Activated T-helper 1 cell treated with anti-CD3 and anti-CD28 coated beads, Interleukin-2, amount 50 U/mL, for 16 hours (primary cell): ENCODE data around the gene TIGIT.
"Not testable (repeated sequence)": the region's sequence is repeated elsewhere in the genome, so short reads cannot be mapped to it uniquely, and the experiment has no call there.

Experiments used
- DNase-seq, 2 donors: peaks; one replicate each; pipeline ENCODE4 v3.0.0-alpha.2; 2020; ENCODE audit warnings: low read depth in 1 of 2, low spot score in 1 of 2

TIGIT gene

DNA sequence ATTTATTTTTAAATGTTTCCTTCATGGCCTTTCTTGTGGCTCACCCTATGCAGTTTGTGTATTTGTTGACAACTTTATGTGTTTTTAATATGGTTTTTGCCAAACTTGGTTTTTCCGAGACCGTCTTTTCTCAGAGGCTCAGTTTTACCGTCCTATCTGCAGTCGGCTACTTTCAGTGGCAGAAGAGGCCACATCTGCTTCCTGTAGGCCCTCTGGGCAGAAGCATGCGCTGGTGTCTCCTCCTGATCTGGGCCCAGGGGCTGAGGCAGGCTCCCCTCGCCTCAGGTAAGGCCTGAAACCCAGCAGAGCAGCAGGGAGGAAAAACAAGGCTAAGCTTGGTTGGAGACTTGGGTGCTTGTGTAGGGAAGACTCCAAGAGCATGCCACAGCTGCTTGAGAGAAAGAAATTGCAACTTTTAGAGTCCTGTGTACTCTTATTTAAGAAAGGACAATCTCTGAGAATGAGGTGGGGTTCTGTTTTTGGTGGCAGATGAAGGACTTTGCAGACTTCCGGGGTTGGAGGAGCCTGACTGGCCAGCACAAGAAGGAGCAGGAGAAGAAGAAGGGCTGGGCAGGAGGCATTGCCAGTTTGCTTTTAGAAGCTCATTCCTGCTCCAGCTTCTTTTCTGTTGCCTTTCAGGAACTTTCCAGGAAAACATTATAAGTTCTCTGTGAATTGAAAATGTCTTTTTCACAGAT lies at the start of gene TIGIT:
TSS of gene TIGIT (plus strand) at position 191 of the 698 bp plus-strand sequence. CDS start at position 225, 34 bp downstream.
- DNase-seq = no peak

GRCh38 chr3:114252954-114253353 lies 40.9 kb upstream of the TIGIT start:
- no peak for DNase-seq

DNA sequence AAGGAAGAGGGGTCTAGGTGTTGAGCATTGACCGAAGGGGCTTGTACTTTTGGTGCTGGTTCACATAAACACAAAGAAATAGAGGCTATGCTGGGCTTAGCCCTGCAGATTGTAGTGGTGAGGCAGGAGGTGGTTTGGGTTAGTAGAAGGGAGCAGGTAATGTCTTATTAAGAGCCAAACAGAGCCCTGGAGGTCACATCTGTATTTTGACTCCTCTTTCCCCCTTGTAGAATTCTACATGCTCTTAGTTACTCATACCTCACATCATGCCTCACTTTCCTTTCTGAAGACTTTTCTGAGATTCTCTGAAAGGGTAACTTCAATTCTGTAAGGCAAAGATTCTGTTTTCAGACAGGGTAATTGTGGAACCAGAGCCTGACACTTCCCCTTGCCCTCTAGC lies 40.3 kb upstream of the TIGIT start:
- DNase-seq = no peak

DNA sequence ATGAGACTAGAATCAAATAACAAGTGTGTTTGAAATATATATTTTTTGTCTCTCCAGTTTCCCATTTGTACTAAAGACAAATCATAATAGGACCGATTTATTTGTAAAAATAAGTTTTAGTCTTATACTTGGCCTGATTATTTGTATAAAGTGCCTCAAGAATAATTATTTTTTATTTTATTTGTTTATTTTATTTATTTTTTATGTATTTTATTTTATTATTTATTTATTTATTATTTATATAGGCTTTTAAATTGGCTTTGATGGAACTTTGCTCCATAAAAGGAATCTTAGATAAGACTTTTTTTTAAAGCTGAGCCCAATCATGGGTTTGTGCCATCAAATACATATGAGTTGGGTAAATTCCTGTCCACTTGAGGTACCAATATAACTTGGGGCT lies 34.3 kb upstream of the TIGIT start:
- no peak for DNase-seq

DNA sequence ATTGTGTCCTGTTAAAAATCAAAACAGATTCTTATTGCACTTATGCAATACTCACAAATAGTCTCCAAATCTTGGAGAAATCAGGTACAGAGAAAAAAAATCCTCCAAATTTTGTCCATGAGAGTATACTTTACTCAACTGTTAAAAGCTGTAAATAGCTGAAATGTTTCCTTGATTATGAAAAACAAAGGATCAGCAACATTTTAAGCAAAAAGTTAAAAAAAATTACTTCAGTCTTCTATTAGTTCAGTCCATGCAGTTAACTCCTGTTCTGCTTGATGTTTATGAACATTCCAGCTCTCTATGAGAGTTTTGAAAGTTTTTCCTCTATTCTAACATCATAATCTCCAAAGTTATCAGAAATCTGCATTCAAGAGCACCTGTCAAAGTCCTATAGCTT lies 33.7 kb upstream of the TIGIT start:
- no peak for DNase-seq

GRCh38 chr3:114270019-114270418 lies 23.8 kb upstream of the TIGIT start:
- DNase-seq = no peak

- no peak for DNase-seq
Observed at GRCh38 chr3:114272271-114272670, 21.6 kb upstream of the TIGIT start.

DNA sequence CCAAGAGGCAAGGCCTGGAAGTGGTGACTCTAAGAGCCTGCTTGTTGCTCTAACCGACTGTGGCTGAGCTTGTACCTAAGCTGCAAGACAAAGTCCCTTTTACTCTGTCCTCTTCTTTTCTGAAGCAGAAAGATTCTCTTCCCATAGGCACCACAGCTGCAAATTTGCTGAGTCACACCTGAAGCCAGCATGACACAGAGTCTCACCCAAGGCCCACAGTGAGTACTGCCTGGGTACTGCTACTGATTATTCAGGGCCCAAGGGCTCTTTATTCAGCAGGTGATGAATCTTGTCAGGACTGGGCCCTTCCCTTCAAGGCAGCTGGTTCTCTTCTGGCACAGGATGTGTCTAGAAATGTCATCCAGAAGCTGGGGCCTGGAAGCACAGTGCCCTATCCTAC lies 18.9 kb upstream of the TIGIT start:
- DNase-seq = no peak

DNA sequence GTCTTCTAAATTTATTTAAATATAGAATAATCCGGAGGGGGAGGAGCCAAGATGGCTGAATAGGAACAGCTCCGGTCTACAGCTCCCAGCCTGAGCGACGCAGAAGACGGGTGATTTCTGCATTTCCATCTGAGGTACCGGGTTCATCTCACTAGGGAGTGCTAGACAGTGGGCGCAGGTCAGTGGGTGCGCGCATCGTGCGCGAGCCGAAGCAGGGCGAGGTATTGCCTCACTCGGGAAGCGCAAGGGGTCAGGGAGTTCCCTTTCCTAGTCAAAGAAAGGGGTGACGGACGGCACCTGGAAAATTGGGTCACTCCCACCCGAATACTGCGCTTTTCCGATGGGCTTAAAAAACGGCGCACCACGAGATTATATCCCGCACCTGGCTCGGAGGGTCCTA lies 17.0 kb upstream of the TIGIT start:
- DNase-seq = not testable (repeated sequence)

DNA sequence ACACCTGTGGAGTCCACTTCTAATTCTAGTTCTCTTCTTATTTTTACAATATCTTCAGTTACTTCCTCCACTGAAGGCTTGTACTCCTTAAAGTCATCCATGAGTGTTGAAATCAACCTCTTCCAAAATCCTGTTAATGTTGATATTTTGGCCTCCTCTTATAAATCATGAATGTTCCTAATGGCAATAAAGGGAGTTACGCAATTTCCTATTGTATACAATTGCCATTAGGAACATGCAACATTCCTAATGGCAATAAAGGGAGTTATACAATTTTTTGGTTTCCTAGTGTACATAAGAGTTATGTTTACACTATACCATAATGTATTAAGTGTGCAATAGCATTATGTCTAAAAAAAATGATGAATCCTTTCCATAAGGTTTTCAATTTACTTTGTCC lies 9.2 kb upstream of the TIGIT start:
- DNase-seq = no peak

DNA sequence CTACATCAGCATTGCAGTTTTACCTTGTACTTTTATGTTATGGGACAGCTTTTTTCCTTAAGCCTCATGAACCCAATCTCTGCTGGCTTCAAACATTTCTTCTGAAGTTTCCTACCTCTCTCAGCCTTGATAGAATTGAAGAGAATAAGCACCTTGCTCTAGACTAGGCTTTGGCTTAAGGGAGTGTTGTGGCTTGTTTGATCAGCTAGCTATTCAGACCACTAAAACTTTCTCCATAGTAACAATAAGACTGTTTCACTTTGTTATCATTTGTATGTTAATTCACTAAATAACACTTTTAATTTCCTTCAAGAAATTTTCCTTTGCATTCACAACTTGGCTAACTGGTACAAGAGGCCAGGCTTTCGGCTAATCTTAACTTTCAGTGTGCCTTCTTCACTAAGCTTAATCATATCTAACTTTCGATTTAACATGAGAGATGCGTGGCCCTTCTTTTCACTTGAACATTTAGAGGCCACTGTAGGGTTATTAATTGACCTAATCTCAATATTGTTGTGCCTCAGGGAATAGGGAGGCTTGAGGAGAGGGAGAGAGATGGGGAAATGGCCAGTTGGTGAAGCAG lies 8.1 kb upstream of the TIGIT start:
- DNase-seq = no peak

- no peak for DNase-seq
Observed at GRCh38 chr3:114286266-114286665, 7.6 kb upstream of the TIGIT start.

DNA sequence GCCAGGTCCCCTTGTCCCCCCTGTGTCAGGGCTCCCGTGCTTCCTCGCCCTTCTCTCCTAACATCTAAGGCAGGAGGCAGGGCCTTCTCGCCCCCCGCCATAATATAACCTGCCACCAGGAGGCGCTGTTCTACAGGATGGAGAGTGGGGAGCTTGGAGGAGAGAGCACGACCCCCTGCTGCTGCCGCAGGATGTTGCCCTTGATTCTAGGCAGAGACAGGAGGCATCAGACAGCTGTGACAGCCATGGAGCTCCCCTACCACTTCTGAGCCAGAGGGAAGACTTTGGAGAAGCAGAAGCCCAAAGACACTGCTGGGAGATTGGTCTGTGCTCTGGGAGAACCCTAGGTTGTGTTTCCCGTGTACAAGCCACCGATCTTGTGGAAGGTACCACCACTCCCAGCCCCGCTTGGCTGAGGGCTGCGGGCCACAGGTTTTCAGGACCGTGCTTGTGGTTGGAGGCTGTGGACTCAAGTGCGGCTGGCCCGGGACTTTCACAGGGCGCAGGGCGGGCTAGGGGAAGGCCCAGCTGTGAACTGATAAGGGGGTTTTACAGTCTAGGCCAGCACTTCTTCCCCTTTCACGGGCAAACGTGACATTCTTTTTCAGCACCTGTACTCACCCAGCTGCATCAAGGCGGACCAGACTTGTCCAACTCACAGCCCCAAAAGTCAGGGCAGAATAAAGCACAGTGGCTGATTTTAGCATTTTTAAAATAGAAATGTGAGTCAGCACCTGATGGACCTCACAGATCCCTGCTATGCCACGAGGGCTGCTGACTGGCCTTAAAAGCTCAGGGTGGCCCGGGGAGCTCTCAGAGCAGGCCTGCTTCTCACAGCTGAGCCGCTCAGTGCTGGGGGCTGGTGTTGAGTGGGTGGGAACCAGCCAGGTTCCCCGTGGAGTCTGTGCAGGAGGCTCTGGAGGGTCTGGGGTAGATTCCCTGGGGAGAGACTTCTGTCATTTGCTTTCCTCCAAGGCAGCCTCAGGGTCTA lies 2.6 kb upstream of the TIGIT start:
- DNase-seq = peak; percentile 87 to 93

- DNase-seq = no peak
Observed at GRCh38 chr3:114294940-114295480, 1.2 kb downstream of the TIGIT start.

DNA sequence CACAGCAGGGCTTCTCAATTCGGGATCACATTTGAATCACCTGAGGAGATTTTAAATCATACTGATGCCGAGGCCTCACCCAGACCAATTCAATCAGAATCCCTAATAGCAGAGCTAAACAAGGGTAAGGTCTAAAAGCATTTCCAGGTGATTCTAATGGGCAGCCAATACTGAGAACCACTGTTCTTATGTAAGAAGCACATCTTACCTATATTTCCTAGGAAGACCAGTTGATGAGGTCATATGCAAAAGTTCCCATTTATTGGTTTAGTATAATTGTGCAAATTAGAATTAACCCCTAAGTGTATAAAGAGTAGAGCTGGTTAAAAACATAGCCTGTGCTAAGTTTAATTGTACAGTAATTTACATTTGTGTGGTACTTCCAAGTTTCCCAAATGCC lies 2.1 kb downstream of the TIGIT start:
- DNase-seq = no peak

- DNase-seq = no peak
Observed at GRCh38 chr3:114299421-114299820, 5.6 kb downstream of the TIGIT start.

DNA sequence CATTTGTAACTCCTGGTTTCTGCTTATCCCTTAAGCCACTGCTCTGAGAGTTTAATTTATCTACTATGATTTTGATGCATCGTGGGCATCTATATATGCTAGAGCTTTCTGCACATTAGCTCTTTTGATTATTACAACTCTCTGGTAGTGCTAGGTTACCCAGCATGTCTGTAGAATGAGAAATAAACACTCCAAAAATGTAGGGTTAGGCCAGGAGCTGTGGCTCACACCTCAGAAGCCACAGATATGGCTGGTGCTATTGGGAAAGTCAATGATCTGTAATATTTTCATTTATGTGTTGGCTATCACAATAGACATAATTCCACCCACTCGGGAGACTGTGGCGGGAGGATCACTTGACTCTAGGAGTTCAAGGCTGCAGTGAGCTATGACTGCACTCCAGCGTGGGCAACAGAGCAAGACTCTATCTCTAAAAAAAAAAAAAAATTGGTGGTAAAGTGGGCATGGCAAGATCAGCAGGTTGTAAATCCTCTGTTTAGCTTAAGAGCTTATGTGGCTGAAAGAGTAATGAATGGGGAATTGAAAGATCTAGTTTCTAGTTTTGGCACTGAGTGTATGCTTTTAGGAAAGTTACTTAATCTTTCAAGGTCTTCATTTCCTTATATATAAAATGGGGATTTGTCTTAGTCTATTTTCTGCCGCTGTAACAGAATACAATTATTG lies 6.3 kb downstream of the TIGIT start:
- DNase-seq = no peak

- no peak for DNase-seq
Observed at GRCh38 chr3:114307222-114307830, 13.5 kb downstream of the TIGIT start.

DNA sequence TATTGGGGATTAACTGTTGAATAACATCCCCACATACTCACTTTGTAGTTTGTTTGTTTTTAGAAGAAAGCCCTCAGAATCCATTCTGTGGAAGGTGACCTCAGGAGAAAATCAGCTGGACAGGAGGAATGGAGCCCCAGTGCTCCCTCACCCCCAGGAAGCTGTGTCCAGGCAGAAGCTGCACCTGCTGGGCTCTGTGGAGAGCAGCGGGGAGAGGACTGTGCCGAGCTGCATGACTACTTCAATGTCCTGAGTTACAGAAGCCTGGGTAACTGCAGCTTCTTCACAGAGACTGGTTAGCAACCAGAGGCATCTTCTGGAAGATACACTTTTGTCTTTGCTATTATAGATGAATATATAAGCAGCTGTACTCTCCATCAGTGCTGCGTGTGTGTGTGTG lies 14.0 kb downstream of the TIGIT start:
- no peak for DNase-seq

- DNase-seq = no peak
Observed at GRCh38 chr3:114308377-114308776, 14.5 kb downstream of the TIGIT start.

DNA sequence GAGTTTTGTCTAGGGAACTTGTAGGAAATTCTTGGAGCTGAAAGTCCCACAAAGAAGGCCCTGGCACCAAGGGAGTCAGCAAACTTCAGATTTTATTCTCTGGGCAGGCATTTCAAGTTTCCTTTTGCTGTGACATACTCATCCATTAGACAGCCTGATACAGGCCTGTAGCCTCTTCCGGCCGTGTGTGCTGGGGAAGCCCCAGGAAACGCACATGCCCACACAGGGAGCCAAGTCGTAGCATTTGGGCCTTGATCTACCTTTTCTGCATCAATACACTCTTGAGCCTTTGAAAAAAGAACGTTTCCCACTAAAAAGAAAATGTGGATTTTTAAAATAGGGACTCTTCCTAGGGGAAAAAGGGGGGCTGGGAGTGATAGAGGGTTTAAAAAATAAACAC lies 15.0 kb downstream of the TIGIT start:
- peak; percentile 35 to 59 for DNase-seq
